Epithelial cell of proximal tubule (primary cell): ENCODE measurements around the gene RGS7. TPM values are rescaled to one million over a fixed set of nuclear protein-coding genes. Genes with fewer than 3 reads are reported as not detected.

Experiments used
- DNase-seq: peaks from one replicate; pipeline ENCODE4 v3.0.0-alpha.2; 2011; ENCODE audit warnings: low read depth
- H3K4me3 ChIP-seq: 2 replicates; pipeline ENCODE4 v1.5.1; 2011; ENCODE audit warnings: low read depth, mild to moderate bottlenecking, low read length
- total RNA-seq: library from RNA; depleted of rRNA; stranded (reverse); fragments of >200 nt; gene quantifications from 2 replicates; pipeline ENCODE4 v1.2.3, GENCODE V29; 2015
- TF ChIP-seq, protein P1 (sequence below): conservative IDR thresholded peaks from 2 replicates; pipeline ENCODE4 v1.5.1; 2012; ENCODE audit warnings: low read depth, mild to moderate bottlenecking, low read length

The RGS7 gene
- total RNA-seq, 1 donor from 2014 or later: 0.06 TPM

DNA sequence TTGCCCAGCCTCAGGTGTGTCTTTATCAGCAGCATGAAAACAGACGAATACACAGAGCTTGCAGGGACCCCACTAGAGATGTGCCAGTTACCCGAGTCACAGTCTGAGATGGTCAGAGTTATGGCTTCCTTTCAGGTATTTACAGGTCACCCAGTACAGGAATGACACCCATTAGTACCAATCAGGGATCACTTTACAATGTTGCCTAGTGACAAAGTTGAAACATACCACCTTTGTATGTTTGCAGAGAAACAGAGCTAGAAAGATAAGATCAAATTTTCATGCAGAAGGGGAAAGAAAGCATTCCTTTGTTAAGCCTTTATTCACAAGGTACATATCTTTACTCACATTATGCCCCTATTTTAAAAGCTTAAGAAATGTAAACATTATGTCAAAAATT is 137.6 kb downstream of the RGS7 start:
- TF ChIP-seq, protein P1, sequence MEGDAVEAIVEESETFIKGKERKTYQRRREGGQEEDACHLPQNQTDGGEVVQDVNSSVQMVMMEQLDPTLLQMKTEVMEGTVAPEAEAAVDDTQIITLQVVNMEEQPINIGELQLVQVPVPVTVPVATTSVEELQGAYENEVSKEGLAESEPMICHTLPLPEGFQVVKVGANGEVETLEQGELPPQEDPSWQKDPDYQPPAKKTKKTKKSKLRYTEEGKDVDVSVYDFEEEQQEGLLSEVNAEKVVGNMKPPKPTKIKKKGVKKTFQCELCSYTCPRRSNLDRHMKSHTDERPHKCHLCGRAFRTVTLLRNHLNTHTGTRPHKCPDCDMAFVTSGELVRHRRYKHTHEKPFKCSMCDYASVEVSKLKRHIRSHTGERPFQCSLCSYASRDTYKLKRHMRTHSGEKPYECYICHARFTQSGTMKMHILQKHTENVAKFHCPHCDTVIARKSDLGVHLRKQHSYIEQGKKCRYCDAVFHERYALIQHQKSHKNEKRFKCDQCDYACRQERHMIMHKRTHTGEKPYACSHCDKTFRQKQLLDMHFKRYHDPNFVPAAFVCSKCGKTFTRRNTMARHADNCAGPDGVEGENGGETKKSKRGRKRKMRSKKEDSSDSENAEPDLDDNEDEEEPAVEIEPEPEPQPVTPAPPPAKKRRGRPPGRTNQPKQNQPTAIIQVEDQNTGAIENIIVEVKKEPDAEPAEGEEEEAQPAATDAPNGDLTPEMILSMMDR: no peak
- DNase-seq: no peak
- no peak overlapping the region for H3K4me3 ChIP-seq

DNA sequence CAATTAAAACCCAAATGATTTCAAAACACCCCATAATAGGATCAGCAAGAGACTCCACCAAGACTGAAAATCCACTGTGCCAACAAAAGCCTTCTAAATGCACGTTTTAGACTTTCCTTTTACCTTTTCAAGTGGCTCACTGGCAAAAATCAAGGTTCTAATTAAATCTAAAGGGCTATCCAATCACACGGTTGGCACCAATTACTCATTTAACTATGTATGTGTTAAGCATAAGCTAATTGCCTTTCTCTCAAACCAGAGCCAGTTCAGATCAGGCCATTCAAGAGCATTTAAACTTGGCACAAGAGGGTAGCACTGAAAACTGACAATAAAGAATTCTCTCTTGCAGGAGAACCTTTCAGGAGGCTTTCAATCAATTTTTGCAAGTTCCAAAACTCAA is 139.5 kb downstream of the RGS7 start:
- no peak overlapping the region for H3K4me3 ChIP-seq
- DNase-seq: no peak
- TF ChIP-seq, protein P1: no peak

DNA sequence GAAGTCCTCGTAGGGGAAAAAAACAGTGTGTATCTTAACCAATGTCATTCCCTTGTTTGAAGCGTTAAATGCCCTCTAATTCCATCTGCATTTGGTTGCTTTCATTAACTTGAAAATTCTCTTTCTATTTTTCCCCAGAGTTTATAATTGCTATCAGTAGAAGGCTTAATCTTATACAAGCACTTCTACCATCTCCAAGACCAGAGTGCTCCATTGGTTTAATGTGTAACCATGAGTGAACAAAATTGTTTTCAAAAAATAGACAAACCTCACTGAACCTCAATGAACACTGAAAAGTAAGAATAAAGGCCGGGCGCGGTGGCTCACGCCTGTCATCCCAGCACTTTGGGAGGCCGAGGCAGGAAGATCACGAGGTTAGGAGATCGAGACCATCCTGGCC is 141.3 kb downstream of the RGS7 start:
- no peak for DNase-seq

DNA sequence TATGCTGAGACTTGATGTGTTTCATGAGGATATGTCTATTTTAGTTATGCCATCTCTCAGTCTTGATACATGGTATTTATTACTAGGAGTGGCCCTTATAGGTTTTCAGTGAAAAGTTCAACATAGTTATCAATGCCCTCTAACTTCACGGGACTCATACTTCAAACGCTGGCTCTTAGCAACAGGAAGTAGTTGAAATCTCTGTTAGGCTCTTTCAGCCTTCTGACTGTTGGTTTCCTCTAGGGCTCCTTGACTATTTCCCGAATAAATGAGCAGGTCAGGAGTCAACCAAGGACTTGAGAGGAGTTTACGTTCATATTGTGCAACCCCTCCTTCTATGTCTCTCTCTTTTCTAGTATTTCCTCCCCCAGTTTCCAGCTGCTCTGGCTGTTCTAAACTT is 141.8 kb downstream of the RGS7 start:
- no peak overlapping the region for H3K4me3 ChIP-seq
- DNase-seq: no peak
- TF ChIP-seq, protein P1: no peak

More for the DNA sequence above, 141.3 kb downstream of the RGS7 start:
- H3K4me3 ChIP-seq: no peak overlapping the region
- TF ChIP-seq, protein P1: no peak

DNA sequence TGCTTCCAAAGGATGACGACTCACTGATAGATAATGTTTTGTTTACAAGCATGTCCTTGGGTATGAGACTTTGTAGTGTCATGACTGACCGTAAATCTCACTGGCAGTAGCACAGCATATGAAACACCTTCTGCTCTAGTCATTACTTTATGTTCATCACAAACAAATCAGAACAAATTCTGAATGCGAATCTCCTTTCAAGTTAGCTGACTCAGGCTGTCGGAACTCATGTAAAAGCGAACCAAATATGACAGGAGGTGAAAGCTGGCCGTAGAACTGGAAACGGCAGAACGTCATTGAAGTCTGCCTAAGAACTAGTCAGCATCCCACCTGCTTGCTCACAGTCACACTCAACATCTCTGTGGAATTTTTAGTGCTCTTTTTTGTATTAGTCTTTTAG is 143.9 kb downstream of the RGS7 start:
- no peak for DNase-seq
- TF ChIP-seq, protein P1: no peak

DNA sequence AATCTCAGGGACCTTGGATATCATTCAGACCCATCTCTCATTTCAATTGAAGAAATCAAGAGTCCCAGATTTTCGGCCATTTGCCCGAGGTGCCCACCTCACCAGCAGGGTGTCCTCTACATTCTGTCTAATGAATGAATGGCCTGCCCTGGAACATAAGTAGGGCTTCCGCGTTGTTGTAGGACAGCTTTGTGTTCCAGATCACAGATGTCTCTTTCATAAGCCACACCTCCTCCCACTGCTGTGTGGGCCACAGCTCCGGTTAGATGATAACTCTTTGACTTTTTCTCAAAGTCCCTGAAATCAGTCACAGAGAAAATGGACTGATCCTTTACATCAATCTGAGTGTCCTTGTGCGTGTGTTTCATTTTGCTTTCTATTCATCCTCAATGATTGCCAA is 144.4 kb downstream of the RGS7 start:
- H3K4me3 ChIP-seq: no peak overlapping the region
- DNase-seq: no peak
- TF ChIP-seq, protein P1: no peak

More for the DNA sequence above, 143.9 kb downstream of the RGS7 start:
- H3K4me3 ChIP-seq: no peak overlapping the region

DNA sequence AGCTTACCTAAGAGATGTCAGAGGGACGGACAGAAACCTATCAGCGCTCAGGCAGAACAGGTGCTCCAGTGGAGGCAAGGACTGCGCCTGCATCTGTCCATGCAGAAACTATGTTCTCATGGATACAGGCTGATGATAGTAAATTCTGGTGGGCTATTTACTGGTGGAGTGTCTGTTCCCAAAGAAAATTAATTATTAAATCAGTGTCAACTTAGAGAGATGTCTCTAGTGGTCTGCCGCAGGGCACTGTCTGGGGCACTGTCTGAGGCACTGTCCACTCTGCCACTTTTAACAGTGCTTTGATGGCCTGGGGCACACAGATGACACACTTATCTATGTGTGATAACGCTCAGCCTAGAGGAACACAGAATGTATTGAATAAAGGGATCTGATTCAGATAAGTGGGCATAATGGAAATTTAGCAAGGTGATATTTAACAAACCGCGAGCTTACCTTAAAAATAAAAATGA is 148.1 kb downstream of the RGS7 start:
- TF ChIP-seq, protein P1: no peak
- H3K4me3 ChIP-seq: no peak overlapping the region
- DNase-seq: no peak
